GM10248 (cell line): ENCODE measurements around the gene PHF19.

ENCODE experiments used
- CTCF ChIA-PET: fragments of 300-600 bp; sonication (Branson Sonifier 250); formaldehyde crosslinking; extraction: SDS; loops from one replicate; lab custom pipeline; 2021; ENCODE audit warnings: antibody characterized with exemption; lab: Yijun Ruan, JAX
- POLR2A ChIA-PET: fragments of 350-650 bp; sonication (Branson Sonifier 250); formaldehyde crosslinking; extraction: SDS; loops from one replicate; lab custom pipeline; 2020; ENCODE audit warnings: antibody characterized with exemption; lab: Yijun Ruan, JAX
- DNase-seq: peaks from one replicate; pipeline ENCODE4 v3.0.0; 2012; ENCODE audit errors: extremely low spot score
- CTCF ChIP-seq: IDR thresholded peaks from 2 replicates; pipeline ENCODE4 v1.5.1; 2012; ENCODE audit warnings: mild to moderate bottlenecking, low read depth; ENCODE audit errors: extremely low read depth, missing control alignments, control extremely low read depth

PHF19 gene

GRCh38 chr9:120846251-120846889 is 30.6 kb downstream of the PHF19 start:
- CTCF ChIA-PET = interaction anchor here (0.8 to 1.2 kb wide), 2 partner anchors 23 to 112 kb away, joined by 3 read pairs; no protein-coding TSS in a partner anchor
- POLR2A ChIA-PET = no interaction called here
- no peak for TF ChIP-seq CTCF
- no peak for DNase-seq

GRCh38 chr9:120845255-120845654 is 31.7 kb downstream of the PHF19 start:
- POLR2A ChIA-PET = interaction anchor here (0.6 to 1.0 kb wide), 3 partner anchors 11 to 55 kb away, joined by 3 to 6 read pairs (median 4); no protein-coding TSS in a partner anchor
- DNase-seq = no peak
- CTCF ChIA-PET = interaction anchor here (1.3 to 1.6 kb wide), 2 partner anchors 44 to 79 kb away, joined by 3 to 4 read pairs; no protein-coding TSS in a partner anchor
- no peak for TF ChIP-seq CTCF

- DNase-seq = peak; percentile 99
- CTCF ChIA-PET = interaction anchor here (0.7 to 1.0 kb wide), 2 partner anchors 18 to 19 kb away, joined by 3 read pairs; no protein-coding TSS in a partner anchor
- TF ChIP-seq CTCF = no peak
- POLR2A ChIA-PET = interaction anchor here (0.5 kb wide), 1 partner anchor 9 kb away, joined by 6 read pairs; no protein-coding TSS in a partner anchor
These were observed 34.1 kb downstream of the PHF19 start, which contains the start of gene PSMD5 for GRCh38 chr9:120842685-120843485. TSS of gene PSMD5 (minus strand) at chr9:120842922. CDS start at chr9:120842909, 13 bp downstream.

GRCh38 chr9:120841930-120842684 is 34.9 kb downstream of the PHF19 start:
- ChIA-PET POLR2A (no interaction called here), CTCF (interaction anchor here (0.7 to 1.0 kb wide), 2 partner anchors 17 to 19 kb away, joined by 3 read pairs; no protein-coding TSS in a partner anchor)
- DNase-seq = no peak
- no peak for TF ChIP-seq CTCF

GRCh38 chr9:120839146-120839545 is 37.8 kb downstream of the PHF19 start:
- CTCF ChIA-PET = no interaction called here
- POLR2A ChIA-PET = interaction anchor here (0.7 kb wide), 2 partner anchors 10 to 275 kb away, joined by 5 to 10 read pairs; no protein-coding TSS in a partner anchor
- no peak for TF ChIP-seq CTCF
- DNase-seq = no peak
